WERI-Rb-1 (cell line): ENCODE data around the gene PTGDS.

Experiments
- DNase-seq: peaks from one replicate; pipeline ENCODE4 v3.0.0-alpha.2; 2020
- H3K27ac ChIP-seq: fragments of 250-450 bp; sonication (Bioruptor Pico); 2 replicates; pipeline ENCODE4 v1.5.1; 2020; ENCODE audit warnings: mild to moderate bottlenecking, moderate library complexity
- H3K27me3 ChIP-seq: fragments of 250-450 bp; sonication (Bioruptor Pico); 2 replicates; pipeline ENCODE4 v1.5.1; 2021; ENCODE audit warnings: mild to moderate bottlenecking, low read depth, moderate library complexity; ENCODE audit not compliant: insufficient read depth, severe bottlenecking
- H3K36me3 ChIP-seq: fragments of 250-450 bp; sonication (Bioruptor Pico); 2 replicates; pipeline ENCODE4 v1.5.1; 2020; ENCODE audit warnings: mild to moderate bottlenecking, moderate library complexity
- H3K4me3 ChIP-seq: 2 replicates; pipeline ENCODE4 v1.5.1; 2011; ENCODE audit warnings: low read depth, mild to moderate bottlenecking, control low read depth, low read length
- H3K9me3 ChIP-seq: fragments of 250-450 bp; sonication (Bioruptor Pico); 2 replicates; pipeline ENCODE4 v1.5.1; 2021; ENCODE audit warnings: mild to moderate bottlenecking, moderate library complexity; ENCODE audit not compliant: severe bottlenecking
- TF ChIP-seq, protein P1 (sequence below): IDR thresholded peaks from 2 replicates; pipeline ENCODE4 v1.5.1; 2011; ENCODE audit warnings: low read depth, mild to moderate bottlenecking, control low read depth, inconsistent platforms, low read length

PTGDS gene

DNA sequence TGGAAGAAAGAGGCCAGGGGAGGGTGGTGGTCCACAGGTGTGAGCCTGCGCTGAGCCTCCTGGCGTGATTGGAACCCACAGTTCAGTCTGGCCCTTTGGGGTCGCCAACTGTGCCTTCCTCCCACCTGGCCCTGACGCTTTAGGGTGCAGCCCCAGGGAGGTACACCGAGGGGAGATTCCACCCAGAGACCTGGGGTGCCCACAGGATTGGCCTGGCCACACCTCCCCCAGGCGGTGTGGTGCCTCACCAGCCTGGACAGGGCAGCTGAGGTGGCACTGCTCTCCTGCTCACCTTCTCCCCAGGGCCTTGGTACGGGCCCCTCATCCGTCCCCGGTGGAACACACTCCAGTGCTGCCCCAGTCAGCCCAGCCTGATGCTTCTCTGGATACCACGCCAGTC lies 20.1 kb downstream of the PTGDS start:
- no peaks in the 10 kb centered on the region for H3K27me3 ChIP-seq
- DNase-seq: no peak
- H3K9me3 ChIP-seq: no peaks in the 10 kb centered on the region
- TF ChIP-seq, protein P1, sequence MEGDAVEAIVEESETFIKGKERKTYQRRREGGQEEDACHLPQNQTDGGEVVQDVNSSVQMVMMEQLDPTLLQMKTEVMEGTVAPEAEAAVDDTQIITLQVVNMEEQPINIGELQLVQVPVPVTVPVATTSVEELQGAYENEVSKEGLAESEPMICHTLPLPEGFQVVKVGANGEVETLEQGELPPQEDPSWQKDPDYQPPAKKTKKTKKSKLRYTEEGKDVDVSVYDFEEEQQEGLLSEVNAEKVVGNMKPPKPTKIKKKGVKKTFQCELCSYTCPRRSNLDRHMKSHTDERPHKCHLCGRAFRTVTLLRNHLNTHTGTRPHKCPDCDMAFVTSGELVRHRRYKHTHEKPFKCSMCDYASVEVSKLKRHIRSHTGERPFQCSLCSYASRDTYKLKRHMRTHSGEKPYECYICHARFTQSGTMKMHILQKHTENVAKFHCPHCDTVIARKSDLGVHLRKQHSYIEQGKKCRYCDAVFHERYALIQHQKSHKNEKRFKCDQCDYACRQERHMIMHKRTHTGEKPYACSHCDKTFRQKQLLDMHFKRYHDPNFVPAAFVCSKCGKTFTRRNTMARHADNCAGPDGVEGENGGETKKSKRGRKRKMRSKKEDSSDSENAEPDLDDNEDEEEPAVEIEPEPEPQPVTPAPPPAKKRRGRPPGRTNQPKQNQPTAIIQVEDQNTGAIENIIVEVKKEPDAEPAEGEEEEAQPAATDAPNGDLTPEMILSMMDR: no peak
- H3K4me3 ChIP-seq: no peak overlapping the region
- H3K36me3 ChIP-seq: peaks cover 20% of the 10 kb centered on the region
- H3K27ac ChIP-seq: no peak overlapping the region

DNA sequence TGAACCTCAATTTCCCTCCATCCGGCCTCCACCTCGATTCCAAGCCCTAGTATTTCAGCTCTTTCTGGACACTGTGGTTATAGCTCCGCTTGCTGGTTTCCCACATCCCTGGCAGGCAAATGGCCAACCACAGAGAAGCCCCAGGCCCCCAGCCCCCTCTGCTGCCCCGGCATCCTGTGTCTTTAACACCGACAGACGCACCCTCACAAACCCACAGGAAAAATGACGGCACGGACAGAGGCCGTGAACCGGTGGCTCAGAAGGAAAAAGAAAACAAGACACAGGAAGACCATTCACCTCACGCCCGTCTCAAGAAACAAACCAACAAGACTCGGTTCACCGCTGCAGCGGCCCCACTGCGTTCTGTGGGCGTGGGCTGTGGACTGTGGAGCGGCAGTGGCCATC lies 20.5 kb downstream of the PTGDS start:
- no peak for DNase-seq
- H3K9me3 ChIP-seq: no peaks in the 10 kb centered on the region
- TF ChIP-seq, protein P1: no peak
- H3K27me3 ChIP-seq: no peaks in the 10 kb centered on the region
- H3K36me3 ChIP-seq: peaks cover 20% of the 10 kb centered on the region
- no peak overlapping the region for H3K27ac ChIP-seq
- H3K4me3 ChIP-seq: no peak overlapping the region

DNA sequence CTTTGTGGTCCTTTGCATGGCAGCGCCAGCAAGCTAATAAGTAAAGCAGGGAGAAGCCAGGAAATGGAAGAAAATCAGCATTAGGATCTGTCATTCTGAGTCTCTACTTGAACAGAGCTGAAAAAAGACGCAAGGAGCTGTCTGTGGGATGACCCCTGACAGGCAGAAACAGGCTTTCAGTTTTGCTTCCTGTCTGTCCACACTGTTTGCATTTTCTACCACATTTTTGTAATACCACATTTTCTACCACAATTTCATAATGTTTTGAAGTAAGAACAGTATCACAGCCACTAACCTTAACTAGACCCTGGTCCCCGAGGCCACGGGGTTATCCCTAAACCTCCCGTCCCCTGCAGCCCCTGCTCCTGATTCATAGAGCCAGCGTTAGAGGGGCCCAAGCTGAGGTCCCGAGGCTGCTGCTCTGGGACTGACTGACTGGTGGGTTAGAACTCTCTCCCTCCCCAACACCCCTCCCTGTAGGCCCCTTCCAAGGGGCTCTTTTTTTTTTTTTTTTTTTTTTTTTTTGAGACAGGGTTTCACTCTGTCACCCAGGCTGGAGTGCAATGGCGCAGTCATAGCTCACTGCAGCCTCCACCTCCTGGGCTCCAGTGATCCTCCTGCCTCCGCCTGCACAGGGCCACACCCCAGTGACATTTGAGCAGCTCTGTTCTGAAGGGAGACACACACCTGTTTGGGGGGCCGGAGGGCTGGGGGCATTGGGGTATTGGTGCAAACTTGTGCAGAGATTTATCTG lies 23.1 kb downstream of the PTGDS start:
- H3K27me3 ChIP-seq: no peaks in the 10 kb centered on the region
- DNase-seq: no peak
- H3K27ac ChIP-seq: no peak overlapping the region
- TF ChIP-seq, protein P1: no peak
- peaks cover 2% of the 10 kb centered on the region for H3K9me3 ChIP-seq
- H3K4me3 ChIP-seq: no peak overlapping the region
- no peaks in the 10 kb centered on the region; the same call in 1 of the 2 replicates for H3K36me3 ChIP-seq

DNA sequence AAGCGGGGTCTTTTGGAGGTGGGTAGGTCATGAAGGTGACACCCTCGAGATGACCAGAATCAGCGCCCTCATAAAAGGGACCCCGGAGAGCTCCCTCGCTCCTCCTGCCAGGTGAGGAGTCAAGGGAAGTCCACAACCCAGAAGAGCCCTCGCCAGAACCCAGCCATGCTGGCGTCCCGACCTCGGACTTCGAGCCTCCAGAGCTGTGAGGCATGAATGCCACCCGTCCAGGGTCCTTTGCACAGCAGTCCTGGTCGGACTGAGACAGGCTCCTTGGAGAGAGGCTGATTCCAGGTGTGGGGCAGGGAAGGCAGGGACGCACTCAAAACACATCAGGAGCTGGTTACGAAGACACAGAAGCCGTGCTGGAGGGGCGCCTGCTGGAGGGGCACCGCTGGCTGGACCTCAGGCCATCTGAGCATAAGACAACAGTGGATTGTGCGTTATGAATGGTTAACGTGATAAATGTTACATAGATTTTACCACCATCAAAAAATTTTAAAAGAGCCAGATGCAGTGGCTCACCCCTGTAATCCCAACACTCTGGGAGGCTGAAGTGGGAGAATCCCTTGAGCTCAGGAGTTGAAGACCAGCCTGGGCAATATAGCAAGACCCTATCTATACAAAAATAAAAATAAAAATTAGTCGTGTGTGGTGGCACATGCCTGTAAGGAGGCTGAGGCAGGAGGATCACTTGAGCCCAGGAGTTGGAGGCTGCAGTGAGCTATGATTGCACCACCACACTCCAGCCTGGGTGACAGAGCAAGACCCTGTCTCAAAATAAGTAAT lies 24.7 kb downstream of the PTGDS start:
- H3K36me3 ChIP-seq: no peaks in the 10 kb centered on the region
- H3K4me3 ChIP-seq: no peak overlapping the region
- no peak for DNase-seq
- no peak overlapping the region for H3K27ac ChIP-seq
- H3K9me3 ChIP-seq: peaks cover 2% of the 10 kb centered on the region
- H3K27me3 ChIP-seq: no peaks in the 10 kb centered on the region
- TF ChIP-seq, protein P1: no peak

DNA sequence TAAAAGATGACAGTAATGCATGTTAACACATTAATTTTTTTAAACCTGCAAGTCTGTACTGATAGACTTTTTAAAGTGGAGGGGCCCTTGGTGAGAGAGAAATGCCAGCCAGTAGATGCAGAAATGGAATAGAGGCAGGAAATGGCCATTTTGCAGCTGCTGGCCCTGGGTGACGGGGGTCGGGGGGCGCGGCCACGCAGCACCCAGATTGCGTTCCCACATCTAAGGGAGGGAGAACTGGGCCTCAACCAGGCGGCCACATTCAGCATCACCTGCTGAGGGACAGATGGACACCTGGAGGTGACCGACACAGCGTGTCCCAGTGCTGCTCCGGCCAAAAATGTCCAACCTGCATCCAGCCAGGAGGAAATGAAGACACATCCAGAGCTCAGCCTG lies 25.3 kb downstream of the PTGDS start:
- no peaks in the 10 kb centered on the region for H3K36me3 ChIP-seq
- no peaks in the 10 kb centered on the region for H3K27me3 ChIP-seq
- DNase-seq: no peak

More for the DNA sequence above, 25.3 kb downstream of the PTGDS start:
- H3K9me3 ChIP-seq: peaks cover 2% of the 10 kb centered on the region
- TF ChIP-seq, protein P1: no peak
- H3K4me3 ChIP-seq: no peak overlapping the region
- H3K27ac ChIP-seq: no peak overlapping the region
